Measurements from ENCODE around the gene PPM1F. TPM values are rescaled to one million over a fixed set of nuclear protein-coding genes. Genes with fewer than 3 reads are reported as not detected.

The PPM1F gene
- total and polyA plus RNA-seq, 10 of the 15 experiments (the other 5 are each of a cell fraction or from before 2014, with no cell fraction given), result 0.55 to 26.3 (median 9.7) TPM

- intact Hi-C loops (cut with micrococcal nuclease; ENCODE audit: unreplicated experiment) (no loop called here), in situ Hi-C loops (cut with MboI) (no loop called here)
- no peak overlapping the region for H3K4me3 ChIP-seq
- no peak for FAIRE-seq
- no peak for ATAC-seq
- H3K4me1 ChIP-seq (ENCODE audit: control insufficient read depth, insufficient read depth, low read length), result no peaks in the 10 kb centered on the region
- H3K9ac ChIP-seq (ENCODE audit: control insufficient read depth, insufficient read depth, low read length), result no peak overlapping the region
- SMC1A ChIA-PET (ENCODE audit: uncharacterized antibody, unreplicated experiment), result no interaction called here
- H2AFZ ChIP-seq (ENCODE audit: control insufficient read depth, low read depth, low read length), result no peak overlapping the region
- no peaks in the 10 kb centered on the region for H3K9me3 ChIP-seq (replicated peaks; ENCODE audit: control insufficient read depth, insufficient read depth, low read length)
- no peaks in the 10 kb centered on the region for H4K20me1 ChIP-seq (ENCODE audit: control insufficient read depth, insufficient read depth)
- no peaks in the 10 kb centered on the region for H3K27me3 ChIP-seq (replicated peaks in 1 of 2; ENCODE audit: control insufficient read depth in 2 of 2, insufficient read depth in 2 of 2, low read length in 1 of 2)
- H3K79me2 ChIP-seq (ENCODE audit: control insufficient read depth, insufficient read depth, low read length), result no peaks in the 10 kb centered on the region
- POLR2A ChIA-PET, result no interaction called here
- no peak overlapping the region for H3K4me2 ChIP-seq (ENCODE audit: control insufficient read depth, insufficient read depth)
- CTCF ChIA-PET, result interaction anchor here (1.6 kb wide), 1 partner anchor 54 kb away, joined by 3 read pairs; no protein-coding TSS in a partner anchor
- H3K27ac ChIP-seq (ENCODE audit: control insufficient read depth, insufficient read depth), result no peak overlapping the region
- TF ChIP-seq RUNX3 (IDR thresholded peaks at IDR 0.05; ENCODE audit: low read length) (no peak), SMC3 (IDR thresholded peaks at IDR 0.05; ENCODE audit: borderline replicate concordance, low read length) (no peak), NFXL1 (IDR thresholded peaks at IDR 0.05; ENCODE audit: borderline replicate concordance) (no peak), RELB (IDR thresholded peaks at IDR 0.05; ENCODE audit: low read depth) (no peak), MEF2B (IDR thresholded peaks at IDR 0.05; ENCODE audit: partially characterized antibody, poor library complexity, severe bottlenecking) (no peak), MLLT1 (IDR thresholded peaks at IDR 0.05) (no peak), BCLAF1 (IDR thresholded peaks at IDR 0.05) (no peak), PAX5 (IDR thresholded peaks at IDR 0.05; ENCODE audit: borderline replicate concordance, low read depth, low read length) (no peak), EGR1 (IDR thresholded peaks at IDR 0.05; ENCODE audit: borderline replicate concordance in 1 of 2, low read depth in 2 of 2, low read length in 2 of 2) (no peak), CHD1 (IDR thresholded peaks at IDR 0.05; ENCODE audit: low read depth, low read length) (no peak), USF1 (IDR thresholded peaks at IDR 0.05; ENCODE audit: borderline replicate concordance, extremely low read length, insufficient read depth, low read depth, low read length) (no peak)
- RAD21 ChIA-PET (ENCODE audit: unreplicated experiment), result no interaction called here
- no peaks in the 10 kb centered on the region for H3K36me3 ChIP-seq (ENCODE audit: control insufficient read depth in 2 of 2, insufficient read depth in 2 of 2, low read length in 1 of 2)
- 61% methylated on average over 6 of the region's 6 CpGs for WGBS (ENCODE audit: insufficient coverage, insufficient replicate concordance, low lambda C conversion rate, missing lambda C conversion rate)
- DNase-seq (ENCODE audit: low read depth, low spot score), result no peak
- no TSS peak for BruUV-seq (replicated peaks)
Observed at GRCh38 chr22:21917959-21918261, 34.7 kb downstream of the PPM1F start.

Data from GM12878 (cell line).